ENCODE measurements around the gene STK11IP. TPM values are rescaled to one million over a fixed set of nuclear protein-coding genes. Genes with fewer than 3 reads are reported as not detected.

Gene STK11IP
- total RNA-seq, 2 donors from 2014 or later = 27.3 to 31.1 TPM

DNA sequence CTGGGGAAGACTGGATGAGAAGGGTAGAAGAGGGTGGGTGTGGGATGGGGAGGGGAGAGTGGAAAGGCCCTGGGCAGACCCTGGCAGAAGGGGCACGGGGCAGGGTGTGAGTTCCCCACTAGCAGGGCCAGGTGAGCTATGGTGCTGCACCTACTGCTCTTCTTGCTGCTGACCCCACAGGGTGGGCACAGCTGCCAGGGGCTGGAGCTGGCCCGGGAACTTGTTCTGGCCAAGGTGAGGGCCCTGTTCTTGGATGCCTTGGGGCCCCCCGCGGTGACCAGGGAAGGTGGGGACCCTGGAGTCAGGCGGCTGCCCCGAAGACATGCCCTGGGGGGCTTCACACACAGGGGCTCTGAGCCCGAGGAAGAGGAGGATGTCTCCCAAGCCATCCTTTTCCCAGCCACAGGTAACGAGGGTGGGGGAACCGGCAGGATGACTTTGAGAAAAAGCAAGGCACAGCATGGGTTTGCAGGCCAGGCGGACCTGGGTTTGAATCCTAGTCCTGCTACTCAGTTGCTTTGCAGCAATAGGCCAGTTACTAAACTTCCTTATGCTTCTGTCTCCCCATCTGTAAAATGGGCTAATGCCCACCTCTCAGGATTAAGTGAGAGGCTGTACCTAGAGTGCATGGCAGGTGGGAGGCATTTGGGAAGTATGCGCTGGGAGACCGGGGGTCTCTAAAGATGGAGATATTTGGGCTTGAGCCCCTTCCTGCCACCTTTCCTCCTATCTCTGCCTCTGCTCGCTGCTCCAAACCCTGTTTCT lies 25.2 kb upstream of the STK11IP start, which contains the start of gene INHA:
Gene INHA (plus strand): TSS at position 74 of the 765 bp plus-strand sequence. CDS start 65 bp downstream, at position 139.
- peaks cover 22% of the 10 kb centered on the region for H3K36me3 Mint-ChIP-seq (ENCODE audit: low read depth)

DNA sequence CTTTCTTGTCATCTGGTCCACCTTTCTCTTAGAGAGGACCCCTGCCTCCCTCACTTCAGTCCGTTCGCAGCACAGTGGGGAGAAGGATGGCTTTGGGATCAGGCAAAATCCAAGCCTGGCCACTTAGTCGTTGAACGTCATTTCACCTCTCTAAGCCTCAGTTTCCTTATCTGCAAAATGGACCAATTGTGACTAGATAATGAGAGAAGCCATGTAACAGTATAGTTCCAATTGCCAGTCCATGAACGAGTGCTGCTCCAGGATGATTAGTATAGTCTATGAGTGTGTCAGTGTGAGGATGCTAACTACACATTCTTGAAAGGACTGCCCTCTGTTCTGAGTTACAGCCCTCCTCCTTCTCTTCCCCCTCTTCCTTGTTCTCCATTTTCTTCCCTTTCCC lies 24.5 kb upstream of the STK11IP start:
- H3K27me3 ChIP-seq (ENCODE audit: control insufficient read depth, insufficient read depth, low read length, poor library complexity, severe bottlenecking) = no peaks in the 10 kb centered on the region
- H3K4me3 ChIP-seq (ENCODE audit: low read length) = no peak overlapping the region
- Mint-ChIP-seq H3K27me3 (ENCODE audit: insufficient read depth) (peaks cover 10% of the 10 kb centered on the region), H3K9me3 (no peaks in the 10 kb centered on the region), H3K36me3 (ENCODE audit: low read depth) (peaks cover 14% of the 10 kb centered on the region), H3K4me3 (no peak overlapping the region), H3K27ac (no peak overlapping the region), H3K4me1 (peaks cover 29% of the 10 kb centered on the region)
- H3K27ac ChIP-seq (ENCODE audit: low read depth, low read length) = no peak overlapping the region
- no peaks in the 10 kb centered on the region for H3K4me1 ChIP-seq (ENCODE audit: control insufficient read depth, insufficient read depth, low read length)
- H3K36me3 ChIP-seq (ENCODE audit: control insufficient read depth, insufficient read depth, low read length) = peaks cover 13% of the 10 kb centered on the region
- no peak for DNase-seq
- TF ChIP-seq, protein P1, sequence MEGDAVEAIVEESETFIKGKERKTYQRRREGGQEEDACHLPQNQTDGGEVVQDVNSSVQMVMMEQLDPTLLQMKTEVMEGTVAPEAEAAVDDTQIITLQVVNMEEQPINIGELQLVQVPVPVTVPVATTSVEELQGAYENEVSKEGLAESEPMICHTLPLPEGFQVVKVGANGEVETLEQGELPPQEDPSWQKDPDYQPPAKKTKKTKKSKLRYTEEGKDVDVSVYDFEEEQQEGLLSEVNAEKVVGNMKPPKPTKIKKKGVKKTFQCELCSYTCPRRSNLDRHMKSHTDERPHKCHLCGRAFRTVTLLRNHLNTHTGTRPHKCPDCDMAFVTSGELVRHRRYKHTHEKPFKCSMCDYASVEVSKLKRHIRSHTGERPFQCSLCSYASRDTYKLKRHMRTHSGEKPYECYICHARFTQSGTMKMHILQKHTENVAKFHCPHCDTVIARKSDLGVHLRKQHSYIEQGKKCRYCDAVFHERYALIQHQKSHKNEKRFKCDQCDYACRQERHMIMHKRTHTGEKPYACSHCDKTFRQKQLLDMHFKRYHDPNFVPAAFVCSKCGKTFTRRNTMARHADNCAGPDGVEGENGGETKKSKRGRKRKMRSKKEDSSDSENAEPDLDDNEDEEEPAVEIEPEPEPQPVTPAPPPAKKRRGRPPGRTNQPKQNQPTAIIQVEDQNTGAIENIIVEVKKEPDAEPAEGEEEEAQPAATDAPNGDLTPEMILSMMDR (conservative IDR thresholded peaks at IDR 0.05) = no peak
- no peaks in the 10 kb centered on the region for H3K9me3 ChIP-seq (ENCODE audit: control insufficient read depth, low read length)
- no peak overlapping the region for H3K9ac ChIP-seq (ENCODE audit: extremely low read depth, low read length, poor library complexity, severe bottlenecking)
- WGBS, 2 experiments (ENCODE audit: insufficient coverage in 1 of 2, insufficient read length in 1 of 2) = 79 to 100% methylated on average over 4 to 5 of the region's 5 CpGs

More for the DNA sequence above, 25.2 kb upstream of the STK11IP start, which contains the start of gene INHA:
- peaks cover 10% of the 10 kb centered on the region for H3K27me3 Mint-ChIP-seq (ENCODE audit: insufficient read depth)
- H3K27ac ChIP-seq (ENCODE audit: low read depth, low read length) = peak within 1 kb of the TSS; percentile 34
- H3K9me3 Mint-ChIP-seq = no peaks in the 10 kb centered on the region
- H3K4me1 Mint-ChIP-seq = peaks cover 29% of the 10 kb centered on the region
- peak within 1 kb of the TSS; percentile 76 for H3K4me3 ChIP-seq (ENCODE audit: low read length)
- H3K27me3 ChIP-seq (ENCODE audit: control insufficient read depth, insufficient read depth, low read length, poor library complexity, severe bottlenecking) = no peaks in the 10 kb centered on the region
- H3K9ac ChIP-seq (ENCODE audit: extremely low read depth, low read length, poor library complexity, severe bottlenecking) = peak within 1 kb of the TSS; percentile 44
- H3K4me1 ChIP-seq (ENCODE audit: control insufficient read depth, insufficient read depth, low read length) = no peaks in the 10 kb centered on the region
- H3K27ac Mint-ChIP-seq = peak within 1 kb of the TSS; percentile 71
- H3K9me3 ChIP-seq (ENCODE audit: control insufficient read depth, low read length) = no peaks in the 10 kb centered on the region
- DNase-seq = peak; percentile 70
- 87 to 100% methylated on average over 3 to 13 of the region's 13 CpGs for WGBS, 2 experiments (ENCODE audit: insufficient coverage in 1 of 2, insufficient read length in 1 of 2)
- H3K4me3 Mint-ChIP-seq = peak within 1 kb of the TSS; percentile 63
- TF ChIP-seq, protein P1 (conservative IDR thresholded peaks at IDR 0.05) = no peak
- H3K36me3 ChIP-seq (ENCODE audit: control insufficient read depth, insufficient read depth, low read length) = peaks cover 13% of the 10 kb centered on the region

- Mint-ChIP-seq H3K27me3 (ENCODE audit: insufficient read depth) (peaks cover 11% of the 10 kb centered on the region), H3K9me3 (no peaks in the 10 kb centered on the region), H3K4me3 (no peak overlapping the region), H3K4me1 (peaks cover 26% of the 10 kb centered on the region), H3K27ac (no peak overlapping the region), H3K36me3 (ENCODE audit: low read depth) (peaks cover 2% of the 10 kb centered on the region)
- H3K9me3 ChIP-seq (ENCODE audit: control insufficient read depth, low read length) = no peaks in the 10 kb centered on the region
- no peak overlapping the region for H3K9ac ChIP-seq (ENCODE audit: extremely low read depth, low read length, poor library complexity, severe bottlenecking)
- no peak overlapping the region for H3K4me3 ChIP-seq (ENCODE audit: low read length)
- TF ChIP-seq, protein P1 (conservative IDR thresholded peaks at IDR 0.05) = no peak
- no peaks in the 10 kb centered on the region for H3K27me3 ChIP-seq (ENCODE audit: control insufficient read depth, insufficient read depth, low read length, poor library complexity, severe bottlenecking)
- no peak for DNase-seq
- H3K36me3 ChIP-seq (ENCODE audit: control insufficient read depth, insufficient read depth, low read length) = peaks cover 4% of the 10 kb centered on the region
- no peaks in the 10 kb centered on the region for H3K4me1 ChIP-seq (ENCODE audit: control insufficient read depth, insufficient read depth, low read length)
- H3K27ac ChIP-seq (ENCODE audit: low read depth, low read length) = no peak overlapping the region
- WGBS, 2 experiments (ENCODE audit: insufficient coverage in 1 of 2, insufficient read length in 1 of 2) = 91 to 92% methylated on average over 18 to 22 of the region's 22 CpGs
Measured at GRCh38 chr2:219574484-219575311, 23.0 kb upstream of the STK11IP start.
